Breast epithelium (tissue), 3 donors: ENCODE results near the gene PTPRS.

Experiments
- CTCF ChIP-seq, 3 donors: fragments of 450-650 bp; IDR thresholded peaks; one replicate each; pipeline ENCODE4 v1.5.1; 2016 to 2017; ENCODE audit warnings: antibody characterized with exemption in 3 of 3, mild to moderate bottlenecking in 3 of 3, moderate library complexity in 3 of 3
- POLR2A ChIP-seq: fragments of 450-650 bp; IDR thresholded peaks from one replicate; pipeline ENCODE4 v1.6.1; 2016; ENCODE audit warnings: antibody characterized with exemption, mild to moderate bottlenecking, moderate library complexity

- no peak for TF ChIP-seq CTCF (IDR thresholded peaks at IDR 0.05)
- TF ChIP-seq POLR2A, result no peak
Measured at GRCh38 chr19:5321066-5321642, 19.5 kb downstream of the PTPRS start.
